Right hindlimb (tissue), 1 donor: Measurements from ENCODE around the gene NTN4.
"Not testable (repeated sequence)": the region's sequence is repeated elsewhere in the genome, so short reads cannot be mapped to it uniquely, and the experiment has no call there.

Source experiments
- DNase-seq: peaks from one replicate; pipeline ENCODE4 v3.0.0-alpha.2; 2018

NTN4 gene

GRCh38 chr12:95746062-95746461, 44.5 kb downstream of the NTN4 start:
- DNase-seq: not testable (repeated sequence)

- no peak for DNase-seq
These were observed 48.0 kb downstream of the NTN4 start for GRCh38 chr12:95742586-95742985.

GRCh38 chr12:95741635-95742034, 48.9 kb downstream of the NTN4 start:
- no peak for DNase-seq

DNA sequence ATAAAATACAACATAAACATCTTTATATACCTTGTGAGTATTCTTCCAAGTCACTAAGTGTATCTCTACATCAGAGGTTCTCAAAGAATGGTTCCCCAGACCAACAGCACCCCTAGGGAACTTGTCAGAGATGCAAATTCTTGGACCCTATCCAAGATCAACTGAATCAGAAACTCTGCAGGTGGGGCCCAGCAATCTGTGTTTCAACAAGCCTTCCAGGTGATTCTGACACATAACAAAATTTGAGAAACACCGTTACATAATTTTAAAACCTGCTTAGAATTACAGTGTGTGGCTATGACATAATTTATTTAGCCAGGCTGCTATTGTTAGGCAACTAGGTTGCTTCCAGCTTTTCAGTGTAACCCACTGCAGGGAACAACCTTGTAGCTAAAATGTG, 49.8 kb downstream of the NTN4 start:
- DNase-seq: no peak

GRCh38 chr12:95739561-95740313, 50.8 kb downstream of the NTN4 start:
- DNase-seq: peak; percentile 63

DNA sequence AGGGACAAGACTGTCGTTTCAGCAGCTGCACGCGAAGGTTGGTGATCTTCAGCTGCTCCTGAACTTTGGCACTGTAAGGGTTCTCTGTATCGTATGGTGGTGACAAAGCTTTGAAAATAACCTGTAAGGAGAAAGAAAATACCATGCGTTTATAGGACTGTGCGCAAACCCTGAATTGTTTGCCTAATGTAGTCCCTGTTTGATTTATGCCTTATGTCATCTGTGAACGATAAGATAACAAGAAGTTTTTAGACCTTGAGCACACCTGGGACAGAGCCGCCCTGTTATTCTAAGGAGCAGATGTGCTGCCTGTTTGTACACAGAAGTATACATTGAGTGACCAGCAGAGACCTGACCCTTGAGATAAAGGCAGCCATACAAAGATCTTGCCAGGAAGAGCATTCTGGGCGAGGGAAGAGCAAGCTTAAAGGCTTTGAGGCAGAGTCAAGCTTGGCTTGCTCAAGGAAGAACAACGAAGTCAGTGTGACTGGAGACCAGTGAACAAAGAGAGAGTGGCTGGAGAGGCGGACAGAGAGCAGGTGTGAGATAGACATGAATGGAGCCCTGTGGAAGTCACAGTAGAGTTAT, 52.4 kb downstream of the NTN4 start:
- DNase-seq: no peak

DNA sequence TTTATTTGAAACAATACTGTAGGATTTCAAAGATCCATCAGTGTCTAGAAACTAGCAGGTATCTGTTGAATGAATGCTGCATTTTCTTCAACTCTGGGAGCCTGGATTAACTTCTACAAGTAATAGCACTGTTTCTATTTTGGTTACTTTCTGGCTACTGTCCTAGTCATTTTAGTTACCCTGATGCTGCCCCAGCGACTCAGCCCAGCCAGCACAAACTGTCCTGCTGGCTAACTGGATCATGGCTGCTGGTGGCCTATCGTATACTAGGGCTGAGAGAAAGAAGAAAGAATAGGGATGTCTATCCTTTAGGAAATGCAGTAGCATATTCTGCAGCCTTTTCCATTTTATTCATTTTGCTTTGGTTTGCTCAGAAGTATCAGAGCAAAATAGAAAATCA, 53.9 kb downstream of the NTN4 start:
- DNase-seq: no peak

- DNase-seq: not testable (repeated sequence)
These were observed 54.8 kb downstream of the NTN4 start for GRCh38 chr12:95735728-95736127.

DNA sequence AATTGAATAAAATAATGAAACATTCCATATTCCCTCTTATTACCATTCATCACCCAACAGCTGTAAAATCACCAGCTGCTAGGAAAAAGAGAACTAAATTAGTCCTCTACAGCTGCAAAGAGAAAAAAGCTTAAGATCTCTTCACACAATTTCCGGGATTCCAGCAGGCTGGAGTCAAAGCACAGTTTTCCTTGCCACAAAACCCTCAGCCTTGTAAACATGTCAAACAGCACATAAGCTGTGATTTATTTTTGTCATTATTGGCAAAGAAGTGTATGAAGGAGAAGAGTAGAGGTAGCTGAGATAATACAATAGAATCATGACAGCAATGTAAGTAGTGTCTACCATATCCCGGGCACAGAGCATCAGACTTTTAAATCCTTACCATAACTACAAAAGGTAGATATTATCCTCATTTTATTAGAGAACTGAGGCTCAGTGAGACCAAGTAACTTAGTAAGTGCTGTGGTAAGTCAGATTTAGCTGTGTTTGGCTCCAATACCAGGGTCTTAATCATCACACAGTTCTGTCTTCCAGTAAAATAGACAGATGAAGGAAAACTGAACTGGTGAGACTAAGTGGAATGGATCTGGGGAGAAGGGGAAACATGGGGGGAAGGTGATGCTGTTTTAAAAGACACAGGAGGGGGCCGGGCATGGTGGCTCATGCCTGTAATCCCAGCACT, 57.3 kb downstream of the NTN4 start:
- peak; percentile 31 for DNase-seq

DNA sequence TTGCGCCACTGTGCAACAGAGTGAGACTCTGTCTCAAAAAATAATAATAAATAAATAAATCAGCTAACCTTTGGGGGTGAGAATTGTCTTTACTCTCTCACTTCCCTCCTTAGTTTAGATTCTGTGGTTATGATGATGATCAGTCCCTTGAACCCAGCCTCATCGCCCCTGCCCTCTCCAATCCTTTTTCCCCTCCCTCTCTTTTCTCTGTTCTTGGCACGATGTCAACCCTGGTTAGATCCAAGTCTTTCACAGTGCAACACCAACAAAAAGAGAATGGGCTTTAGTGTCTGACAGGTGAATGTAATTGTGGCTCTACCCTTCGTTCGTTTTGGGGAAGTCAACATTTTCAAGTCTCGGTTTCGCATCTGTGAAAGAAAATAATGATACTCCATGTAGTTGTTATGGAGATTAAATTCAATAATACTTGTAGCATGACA, 59.0 kb downstream of the NTN4 start:
- no peak for DNase-seq

DNA sequence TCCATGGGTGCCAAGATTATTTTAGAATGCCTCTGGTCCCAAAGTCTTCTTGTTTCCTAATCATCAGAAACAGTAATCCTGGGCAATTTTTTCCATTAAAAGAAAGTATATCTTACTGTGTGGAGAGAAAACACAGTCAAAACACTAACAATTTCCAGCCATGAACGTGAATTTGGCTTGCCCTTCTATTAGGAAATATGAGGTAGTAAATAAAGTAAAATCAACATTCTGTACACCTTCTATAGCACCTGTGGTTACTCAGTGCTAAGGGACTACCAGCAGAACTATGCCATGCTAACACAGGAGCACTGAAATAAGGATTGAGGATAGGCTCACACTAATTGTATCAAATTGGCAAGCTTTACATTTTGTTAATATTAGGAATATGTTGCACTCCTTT, 60.1 kb downstream of the NTN4 start:
- DNase-seq: no peak

DNA sequence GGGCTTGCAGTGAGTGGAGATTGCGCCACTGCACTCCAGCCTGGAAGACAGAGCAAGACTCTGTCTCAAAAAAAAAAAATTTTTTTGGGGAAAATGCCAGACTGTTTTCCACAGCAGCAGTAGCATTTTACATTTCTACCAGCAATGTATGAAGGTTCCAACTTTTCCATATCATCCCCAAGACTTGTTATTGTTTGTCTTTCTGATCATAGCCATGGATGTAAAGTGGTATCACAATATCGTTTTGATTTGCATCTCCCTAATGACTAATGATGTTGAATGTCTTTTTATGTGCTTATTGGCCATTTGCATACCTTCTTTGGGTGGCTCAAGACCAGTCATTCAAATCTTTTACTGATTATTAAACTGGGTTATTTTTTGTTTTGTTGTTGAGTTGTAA, 63.7 kb downstream of the NTN4 start:
- no peak for DNase-seq

- DNase-seq: no peak
These were observed 65.8 kb downstream of the NTN4 start for GRCh38 chr12:95724767-95725166.

DNA sequence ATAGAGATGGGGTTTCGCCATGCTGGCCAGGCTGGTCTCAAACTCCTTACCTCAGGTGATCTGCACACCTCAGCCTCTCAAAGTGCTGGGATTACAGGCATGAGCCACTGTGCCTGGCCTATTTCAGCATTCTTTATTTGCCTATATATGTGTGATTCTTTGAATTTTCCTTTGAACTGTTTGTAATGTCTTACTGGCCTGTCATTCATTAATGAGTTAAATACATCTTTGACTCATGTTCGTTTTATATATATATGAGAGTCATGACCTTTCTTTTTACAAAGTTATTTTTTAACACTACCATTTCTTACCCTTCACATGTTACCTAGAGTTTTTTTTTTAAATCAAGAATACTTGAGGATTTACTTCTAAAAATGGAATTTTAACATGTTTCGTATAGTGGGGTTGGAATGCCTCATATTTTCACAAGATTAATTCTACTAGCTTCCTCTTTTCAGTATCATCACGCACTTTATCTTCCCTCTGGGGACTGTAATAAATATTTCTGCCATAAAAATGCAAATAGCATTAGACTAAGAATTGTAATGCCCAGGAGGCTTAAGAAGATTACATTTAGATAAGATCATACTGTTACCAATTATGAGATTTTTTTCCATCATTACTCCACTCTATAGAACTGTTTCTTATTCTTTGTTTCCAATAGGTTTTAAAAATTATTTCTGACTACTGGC, 66.7 kb downstream of the NTN4 start:
- DNase-seq: no peak

- no peak for DNase-seq
These were observed 69.2 kb downstream of the NTN4 start for GRCh38 chr12:95721320-95721719.

DNA sequence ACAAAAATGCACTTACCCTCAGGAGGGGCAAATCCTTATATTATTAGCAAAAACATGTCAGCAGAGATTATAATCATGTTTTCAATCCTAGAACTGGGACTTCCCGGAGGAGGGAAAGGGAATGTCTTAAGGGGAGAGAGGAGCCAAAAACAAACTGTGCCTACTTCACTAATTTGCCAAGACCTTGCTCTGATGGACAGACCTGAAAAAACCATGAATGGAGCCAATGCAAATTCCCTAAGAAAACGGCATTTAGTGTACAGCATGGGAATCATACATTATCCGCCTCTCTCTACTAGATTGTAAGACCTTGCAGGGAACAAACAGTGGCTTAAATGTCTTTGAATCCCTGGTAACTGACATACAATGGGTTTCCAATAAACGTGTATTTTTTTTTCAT, 70.4 kb downstream of the NTN4 start:
- DNase-seq: no peak

- DNase-seq: no peak
These were observed 71.8 kb downstream of the NTN4 start for GRCh38 chr12:95718772-95719171.

DNA sequence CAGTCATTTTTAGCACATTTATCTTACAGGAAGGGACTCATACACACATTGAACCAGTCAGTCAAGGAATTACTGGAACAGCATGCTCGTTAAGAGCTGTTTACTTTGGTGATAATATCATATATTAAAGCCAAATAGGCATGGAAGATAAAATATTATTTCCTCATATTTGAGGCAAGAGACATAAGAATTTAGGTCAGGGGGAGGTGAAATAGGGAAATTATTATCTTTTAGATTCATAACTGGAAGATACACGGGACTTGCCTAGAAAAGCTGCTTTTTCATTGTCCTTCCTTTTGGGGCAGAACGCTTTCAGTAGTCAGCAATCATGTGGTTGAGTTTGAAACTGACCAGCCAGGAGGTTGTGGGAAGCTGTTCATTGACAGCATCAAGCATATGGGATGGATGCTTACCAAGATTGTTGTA, 72.5 kb downstream of the NTN4 start:
- DNase-seq: no peak

- DNase-seq: no peak
These were observed 73.1 kb downstream of the NTN4 start for GRCh38 chr12:95717316-95717928.

DNA sequence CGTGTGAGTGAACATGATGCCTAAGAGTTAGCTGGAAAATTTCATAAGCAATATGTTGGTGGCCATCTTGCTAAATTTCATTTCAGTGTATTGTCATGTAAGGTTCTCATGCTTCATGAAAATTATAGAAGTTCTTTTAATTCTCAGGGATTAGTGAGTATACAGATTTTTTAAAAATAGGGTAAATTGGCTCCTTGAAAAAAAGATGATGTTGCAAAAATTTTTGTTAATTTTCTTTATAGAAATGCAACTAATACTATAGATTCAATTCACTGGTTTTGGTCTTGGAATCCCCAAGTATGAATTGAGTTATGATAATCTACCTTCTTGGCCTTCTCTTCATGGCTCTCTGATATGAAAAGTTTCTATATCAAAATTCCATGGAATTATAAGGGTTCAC, 75.4 kb downstream of the NTN4 start:
- no peak for DNase-seq

DNA sequence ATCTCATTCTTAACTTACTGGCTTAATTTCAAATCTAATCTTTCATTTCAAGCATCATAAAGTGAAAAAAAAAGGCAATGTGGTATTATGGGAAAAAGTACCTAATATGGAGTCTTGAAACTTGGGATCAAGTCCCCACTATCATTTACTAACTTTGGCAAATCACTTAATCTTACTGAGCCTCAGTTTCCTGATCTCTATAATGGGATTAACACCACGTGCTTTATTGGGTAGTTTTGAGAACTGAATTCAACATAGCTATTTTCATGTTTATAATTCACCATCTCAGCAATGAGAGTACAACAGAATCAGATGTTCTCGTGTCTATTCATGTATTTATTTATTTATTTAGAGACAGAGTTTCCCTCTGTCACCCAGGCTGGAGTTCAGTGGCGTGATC, 78.3 kb downstream of the NTN4 start:
- no peak for DNase-seq

- no peak for DNase-seq
These were observed 80.2 kb downstream of the NTN4 start for GRCh38 chr12:95710386-95710785.

GRCh38 chr12:95709152-95709551, 81.4 kb downstream of the NTN4 start:
- no peak for DNase-seq
